ENCODE results near the gene MMD. TPM values are rescaled to one million over a fixed set of nuclear protein-coding genes. Genes with fewer than 3 reads are reported as not detected.

The MMD gene
- total and polyA plus RNA-seq, 3 donors from 2014 or later, result 38.3 to 73.1 (median 53.7) TPM

- WGBS, 2 donors, result 59 to 72% methylated on average over 2 of the region's 2 CpGs
- no peaks in the 10 kb centered on the region for H3K36me3 ChIP-seq (ENCODE audit: low read depth, missing control alignments)
- no peaks in the 10 kb centered on the region for H3K9me3 ChIP-seq
- no peak for TF ChIP-seq CTCF (IDR thresholded peaks at IDR 0.05)
- no peak for TF ChIP-seq POLR2A (IDR thresholded peaks at IDR 0.05)
- no peaks in the 10 kb centered on the region for H3K27me3 ChIP-seq
- H3K27ac ChIP-seq, result no peak overlapping the region
- intact Hi-C loops (cut with DNase I; ENCODE audit: low total_unique reads), result loop anchor here (5.0 kb wide), 1 partner anchor 359 kb away; no protein-coding TSS in a partner anchor
- H3K4me3 ChIP-seq, result no peak overlapping the region
- H3K4me1 ChIP-seq, result no peaks in the 10 kb centered on the region
- no peak for DNase-seq
Observed at GRCh38 chr17:55350825-55351205, 70.8 kb downstream of the MMD start.

- Histone ChIP-seq H3K4me1 (no peaks in the 10 kb centered on the region), H3K9me3 (no peaks in the 10 kb centered on the region), H3K27me3 (no peaks in the 10 kb centered on the region), H3K27ac (no peak overlapping the region), H3K36me3 (ENCODE audit: low read depth, missing control alignments) (no peaks in the 10 kb centered on the region), H3K4me3 (no peak overlapping the region)
- peak; percentile 69 for DNase-seq
- 21 to 23% methylated on average over 10 of the region's 10 CpGs for WGBS, 2 donors
- intact Hi-C loops (cut with DNase I; ENCODE audit: low total_unique reads), result no loop called here
- TF ChIP-seq CTCF (IDR thresholded peaks at IDR 0.05) (peak; percentile 51 to 86 (median 79)), POLR2A (IDR thresholded peaks at IDR 0.05) (no peak)
Observed at GRCh38 chr17:55348749-55349354, 72.8 kb downstream of the MMD start.

GRCh38 chr17:55347341-55347740, 74.3 kb downstream of the MMD start:
- H3K4me1 ChIP-seq, result no peaks in the 10 kb centered on the region
- no peak overlapping the region for H3K4me3 ChIP-seq
- TF ChIP-seq POLR2A (IDR thresholded peaks at IDR 0.05) (no peak), CTCF (IDR thresholded peaks at IDR 0.05) (no peak)
- intact Hi-C loops (cut with DNase I; ENCODE audit: low total_unique reads), result no loop called here
- H3K27me3 ChIP-seq, result no peaks in the 10 kb centered on the region
- H3K36me3 ChIP-seq (ENCODE audit: low read depth, missing control alignments), result no peaks in the 10 kb centered on the region
- 76 to 81% methylated on average over 2 of the region's 2 CpGs for WGBS, 2 donors
- no peaks in the 10 kb centered on the region for H3K9me3 ChIP-seq
- DNase-seq, result no peak
- H3K27ac ChIP-seq, result no peak overlapping the region

- Histone ChIP-seq H3K27me3 (no peaks in the 10 kb centered on the region), H3K4me1 (no peaks in the 10 kb centered on the region), H3K27ac (no peak overlapping the region), H3K4me3 (no peak overlapping the region), H3K36me3 (ENCODE audit: low read depth, missing control alignments) (no peaks in the 10 kb centered on the region), H3K9me3 (no peaks in the 10 kb centered on the region)
- no peak for DNase-seq
- TF ChIP-seq CTCF (IDR thresholded peaks at IDR 0.05), result no peak
- no peak for TF ChIP-seq POLR2A (IDR thresholded peaks at IDR 0.05)
- 91 to 100% methylated on average over 1 of the region's 1 CpG for WGBS, 2 donors
- intact Hi-C loops (cut with DNase I; ENCODE audit: low total_unique reads), result no loop called here
Observed at GRCh38 chr17:55346658-55347057, 75.0 kb downstream of the MMD start.

GRCh38 chr17:55345132-55345531, 76.5 kb downstream of the MMD start:
- H3K36me3 ChIP-seq (ENCODE audit: low read depth, missing control alignments), result no peaks in the 10 kb centered on the region
- H3K9me3 ChIP-seq, result no peaks in the 10 kb centered on the region
- WGBS, 2 donors, result 97 to 100% methylated on average over 1 of the region's 1 CpG
- no peaks in the 10 kb centered on the region for H3K27me3 ChIP-seq
- no peak overlapping the region for H3K4me3 ChIP-seq
- TF ChIP-seq POLR2A (IDR thresholded peaks at IDR 0.05), result no peak
- TF ChIP-seq CTCF (IDR thresholded peaks at IDR 0.05), result no peak
- no peak for DNase-seq
- H3K27ac ChIP-seq, result no peak overlapping the region
- intact Hi-C loops (cut with DNase I; ENCODE audit: low total_unique reads), result no loop called here
- peaks cover 3% of the 10 kb centered on the region for H3K4me1 ChIP-seq

All from testis (tissue), 3 donors.